Osteocyte (in vitro differentiated cells): ENCODE results near the gene EXOC3L1. TPM values are rescaled to one million over a fixed set of nuclear protein-coding genes. Genes with fewer than 3 reads are reported as not detected.

Experiments
- DNase-seq: peaks from one replicate; pipeline ENCODE4 v3.0.0; 2021; ENCODE audit warnings: mixed read lengths; ENCODE audit not compliant: unreplicated experiment; ENCODE audit errors: extremely low spot score
- H3K27ac Mint-ChIP-seq: one replicate; pipeline ENCODE4 v1.8.0; 2021; ENCODE audit warnings: mild to moderate bottlenecking, mixed read lengths; ENCODE audit not compliant: unreplicated experiment
- H3K27me3 Mint-ChIP-seq: one replicate; pipeline ENCODE4 v1.8.0; 2021; ENCODE audit warnings: mixed read lengths; ENCODE audit not compliant: unreplicated experiment
- H3K36me3 Mint-ChIP-seq: one replicate; pipeline ENCODE4 v1.8.0; 2021; ENCODE audit warnings: mixed read lengths; ENCODE audit not compliant: unreplicated experiment
- H3K4me1 Mint-ChIP-seq: one replicate; pipeline ENCODE4 v1.8.0; 2021; ENCODE audit warnings: mixed read lengths; ENCODE audit not compliant: unreplicated experiment
- H3K4me3 Mint-ChIP-seq: one replicate; pipeline ENCODE4 v1.8.0; 2021; ENCODE audit warnings: mild to moderate bottlenecking, moderate library complexity, mixed read lengths; ENCODE audit not compliant: unreplicated experiment
- H3K9me3 Mint-ChIP-seq: one replicate; pipeline ENCODE4 v1.8.0; 2021; ENCODE audit warnings: mixed read lengths; ENCODE audit not compliant: unreplicated experiment
- total RNA-seq: library from RNA; stranded (reverse); gene quantifications from 2 replicates; pipeline ENCODE4 v1.2.1, GENCODE V29; 2021
- TF ChIP-seq, protein P1 (sequence below): fragments of 200-600 bp; sonication (generic); IDR thresholded peaks from 2 replicates; pipeline ENCODE4 v1.5.0; 2021; ENCODE audit warnings: antibody characterized with exemption, mild to moderate bottlenecking, moderate library complexity

EXOC3L1 gene
- total RNA-seq, 1 donor from 2014 or later: not detected

DNA sequence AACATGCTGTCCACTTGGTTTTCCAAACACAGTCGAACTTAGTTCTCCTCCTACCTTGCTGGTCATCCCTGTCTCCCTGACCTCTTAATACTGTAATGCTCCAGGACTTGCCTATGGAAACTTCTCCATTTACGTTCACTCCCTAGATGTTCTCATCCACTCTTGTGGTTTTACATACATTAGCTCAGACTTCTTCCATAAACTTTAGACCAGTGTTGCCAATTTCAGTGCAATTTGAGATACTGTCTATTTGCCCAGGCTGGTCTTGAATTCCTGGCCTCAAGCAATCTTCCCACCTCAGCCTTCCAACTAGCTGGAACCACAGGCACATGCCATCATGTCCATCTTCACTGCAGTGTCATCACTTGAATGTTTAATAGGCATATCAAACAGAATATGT, 7.6 kb downstream of the EXOC3L1 start:
- no peak overlapping the region for H3K4me3 Mint-ChIP-seq
- H3K9me3 Mint-ChIP-seq: no peaks in the 10 kb centered on the region
- TF ChIP-seq, protein P1, sequence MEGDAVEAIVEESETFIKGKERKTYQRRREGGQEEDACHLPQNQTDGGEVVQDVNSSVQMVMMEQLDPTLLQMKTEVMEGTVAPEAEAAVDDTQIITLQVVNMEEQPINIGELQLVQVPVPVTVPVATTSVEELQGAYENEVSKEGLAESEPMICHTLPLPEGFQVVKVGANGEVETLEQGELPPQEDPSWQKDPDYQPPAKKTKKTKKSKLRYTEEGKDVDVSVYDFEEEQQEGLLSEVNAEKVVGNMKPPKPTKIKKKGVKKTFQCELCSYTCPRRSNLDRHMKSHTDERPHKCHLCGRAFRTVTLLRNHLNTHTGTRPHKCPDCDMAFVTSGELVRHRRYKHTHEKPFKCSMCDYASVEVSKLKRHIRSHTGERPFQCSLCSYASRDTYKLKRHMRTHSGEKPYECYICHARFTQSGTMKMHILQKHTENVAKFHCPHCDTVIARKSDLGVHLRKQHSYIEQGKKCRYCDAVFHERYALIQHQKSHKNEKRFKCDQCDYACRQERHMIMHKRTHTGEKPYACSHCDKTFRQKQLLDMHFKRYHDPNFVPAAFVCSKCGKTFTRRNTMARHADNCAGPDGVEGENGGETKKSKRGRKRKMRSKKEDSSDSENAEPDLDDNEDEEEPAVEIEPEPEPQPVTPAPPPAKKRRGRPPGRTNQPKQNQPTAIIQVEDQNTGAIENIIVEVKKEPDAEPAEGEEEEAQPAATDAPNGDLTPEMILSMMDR: no peak
- H3K36me3 Mint-ChIP-seq: no peaks in the 10 kb centered on the region
- H3K4me1 Mint-ChIP-seq: peaks cover 16% of the 10 kb centered on the region
- DNase-seq: no peak
- no peak overlapping the region for H3K27ac Mint-ChIP-seq
- H3K27me3 Mint-ChIP-seq: no peaks in the 10 kb centered on the region

DNA sequence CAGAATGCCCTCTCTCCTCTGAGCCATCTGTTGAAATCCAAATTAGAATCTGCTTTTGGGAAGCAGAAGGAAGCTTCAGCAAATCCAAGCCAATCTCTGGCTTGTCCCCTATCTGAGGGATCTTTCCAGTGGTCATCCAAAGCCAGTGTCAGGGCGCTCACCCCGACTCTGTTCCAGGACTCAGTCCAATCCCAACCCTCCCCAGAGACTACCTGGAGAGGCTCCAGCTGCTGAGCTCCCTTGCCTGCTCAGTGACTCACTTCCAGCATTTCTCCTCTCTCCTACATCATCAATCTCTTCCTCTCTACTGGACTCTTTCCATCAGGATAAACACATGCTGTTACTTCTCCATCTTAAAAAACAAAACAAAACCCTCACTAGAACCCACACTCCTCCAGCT, 8.6 kb downstream of the EXOC3L1 start:
- H3K4me3 Mint-ChIP-seq: no peak overlapping the region
- H3K4me1 Mint-ChIP-seq: peaks cover 16% of the 10 kb centered on the region
- no peak overlapping the region for H3K27ac Mint-ChIP-seq
- H3K36me3 Mint-ChIP-seq: no peaks in the 10 kb centered on the region
- TF ChIP-seq, protein P1: no peak
- H3K27me3 Mint-ChIP-seq: no peaks in the 10 kb centered on the region
- DNase-seq: no peak
- H3K9me3 Mint-ChIP-seq: no peaks in the 10 kb centered on the region

DNA sequence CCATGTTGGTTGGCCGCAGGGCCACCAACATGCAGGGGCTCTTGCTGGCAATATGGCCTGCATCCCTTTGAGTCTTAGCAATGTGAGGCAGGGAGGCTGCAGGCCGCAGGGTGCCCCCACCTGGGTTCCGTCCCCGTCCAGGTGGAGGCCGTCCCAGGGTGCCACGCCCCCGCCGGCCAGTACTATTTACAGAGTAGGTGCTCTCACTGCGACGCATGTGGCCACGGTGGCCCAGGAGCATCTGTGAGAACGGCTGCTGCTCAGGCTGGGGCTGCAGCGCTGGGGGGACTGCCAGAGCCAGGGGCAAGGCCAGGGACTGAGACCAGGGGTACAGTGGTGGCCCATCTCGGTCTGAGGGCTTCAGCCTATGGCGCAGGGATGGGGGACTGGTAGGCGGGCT, 9.8 kb downstream of the EXOC3L1 start:
- no peak overlapping the region for H3K4me3 Mint-ChIP-seq
- no peaks in the 10 kb centered on the region for H3K27me3 Mint-ChIP-seq
- H3K4me1 Mint-ChIP-seq: peaks cover 10% of the 10 kb centered on the region

DNA sequence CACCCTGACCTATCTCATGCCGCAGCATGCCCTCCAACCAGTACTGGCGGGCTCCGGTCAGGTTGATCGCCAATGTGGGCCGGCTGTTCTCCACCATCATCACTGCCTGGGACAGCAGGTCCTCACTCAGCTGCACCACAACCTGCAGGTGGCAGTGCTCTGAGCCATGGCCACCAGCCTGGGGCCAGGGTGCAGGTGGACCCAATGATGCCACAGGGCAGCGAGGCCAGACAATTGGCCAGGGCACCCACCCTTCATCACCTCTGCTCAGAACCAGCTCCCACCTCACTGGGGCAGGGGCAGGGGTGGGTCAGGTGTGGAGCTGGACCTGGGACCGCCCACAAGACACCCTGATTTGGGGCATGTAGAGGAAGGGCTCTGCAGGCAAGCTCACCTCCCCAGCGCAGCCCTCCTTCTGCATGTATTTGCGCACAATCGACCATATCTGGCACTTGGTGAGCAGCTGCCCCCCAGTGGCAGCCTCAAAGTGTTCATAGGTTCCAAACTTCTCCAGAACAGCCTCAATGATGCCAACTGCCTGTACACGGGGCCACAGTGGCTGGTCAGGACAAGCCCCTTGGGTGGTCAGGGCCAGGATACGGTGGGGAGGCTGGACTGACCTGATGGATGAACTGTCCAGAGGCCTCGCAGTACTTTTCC, 10.4 kb downstream of the EXOC3L1 start:
- Mint-ChIP-seq H3K4me3 (no peak overlapping the region), H3K27me3 (no peaks in the 10 kb centered on the region), H3K27ac (no peak overlapping the region), H3K36me3 (no peaks in the 10 kb centered on the region), H3K4me1 (peaks cover 6% of the 10 kb centered on the region), H3K9me3 (no peaks in the 10 kb centered on the region)
- TF ChIP-seq, protein P1: no peak
- DNase-seq: no peak

More for the DNA sequence above, 9.8 kb downstream of the EXOC3L1 start:
- TF ChIP-seq, protein P1: no peak
- Mint-ChIP-seq H3K9me3 (no peaks in the 10 kb centered on the region), H3K27ac (no peak overlapping the region), H3K36me3 (no peaks in the 10 kb centered on the region)
- DNase-seq: no peak

DNA sequence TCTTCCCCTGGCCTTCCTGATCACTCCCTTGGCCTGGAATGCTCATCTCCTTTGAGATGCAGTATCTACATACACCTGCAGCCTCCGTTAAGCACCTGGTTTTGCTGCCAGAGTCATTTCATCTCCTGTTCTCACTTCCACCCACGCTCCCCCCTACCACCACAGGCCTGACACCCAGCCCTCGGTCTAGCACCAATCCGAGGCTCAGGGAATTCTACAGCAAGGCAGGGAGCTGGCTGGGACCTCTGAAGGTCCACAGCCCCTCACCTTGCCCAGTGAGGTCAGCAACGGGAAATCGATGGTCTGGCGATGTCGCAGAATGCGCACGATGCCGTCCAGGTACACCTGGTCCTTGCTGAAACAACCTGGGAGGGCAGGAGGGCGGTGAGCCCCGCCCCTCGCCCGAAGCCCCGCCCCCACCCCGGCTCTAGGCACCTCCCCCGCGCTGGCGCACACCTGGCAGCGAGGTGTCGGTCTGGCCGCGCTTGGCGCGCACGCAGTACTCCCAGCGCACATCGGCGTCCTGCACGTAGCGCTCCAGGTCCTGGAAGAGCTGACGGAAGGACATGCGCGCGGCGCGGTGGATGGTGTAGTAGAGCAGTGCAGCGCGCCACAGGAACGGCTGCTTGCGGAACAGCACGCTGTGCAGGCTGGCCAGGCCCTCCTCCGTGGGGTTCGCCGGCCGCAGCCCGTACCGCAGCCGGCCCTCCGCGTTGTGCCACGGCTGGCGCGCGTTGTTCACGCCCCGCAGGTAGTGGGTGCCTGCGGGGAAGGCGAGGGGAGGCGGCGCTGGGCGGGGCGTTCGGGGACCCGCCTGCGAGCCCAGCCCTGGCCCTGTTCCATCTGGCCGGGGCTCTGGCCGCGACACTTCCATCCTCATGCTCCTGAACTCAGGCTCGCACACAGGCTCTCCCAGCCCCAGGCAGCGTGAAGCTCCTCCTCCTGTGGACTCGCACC, 11.9 kb downstream of the EXOC3L1 start:
- H3K36me3 Mint-ChIP-seq: no peaks in the 10 kb centered on the region
- H3K27ac Mint-ChIP-seq: no peak overlapping the region
- H3K4me1 Mint-ChIP-seq: peaks cover 15% of the 10 kb centered on the region
- no peak for DNase-seq
- TF ChIP-seq, protein P1: no peak
- H3K27me3 Mint-ChIP-seq: no peaks in the 10 kb centered on the region
- H3K9me3 Mint-ChIP-seq: no peaks in the 10 kb centered on the region
- H3K4me3 Mint-ChIP-seq: no peak overlapping the region
